ENCODE data around the gene MBNL1. TPM values are rescaled to one million over a fixed set of nuclear protein-coding genes. Genes with fewer than 3 reads are reported as not detected.
A peak's percentile ranks its signal among the peaks of the same experiment; 100 is the strongest.

MBNL1 gene
- total RNA-seq, 2 donors from 2014 or later, result 322 to 452 TPM

GRCh38 chr3:152259468-152259867 lies 9.3 kb upstream of the MBNL1 start:
- no peaks in the 10 kb centered on the region for H3K9me3 Mint-ChIP-seq
- ATAC-seq (replicated peaks), result no peak
- peaks cover 50% of the 10 kb centered on the region for H3K4me1 Mint-ChIP-seq
- no peaks in the 10 kb centered on the region for H3K27me3 Mint-ChIP-seq
- peak overlapping the region; percentile 99 for H3K27ac Mint-ChIP-seq
- peaks cover 21% of the 10 kb centered on the region for H3K36me3 Mint-ChIP-seq (ENCODE audit: low read depth)
- peak overlapping the region; percentile 75 for H3K4me3 Mint-ChIP-seq

GRCh38 chr3:152260026-152260425 lies 8.7 kb upstream of the MBNL1 start:
- peaks cover 50% of the 10 kb centered on the region for H3K4me1 Mint-ChIP-seq
- H3K27ac Mint-ChIP-seq, result peak overlapping the region; percentile 99
- H3K9me3 Mint-ChIP-seq, result no peaks in the 10 kb centered on the region
- H3K36me3 Mint-ChIP-seq (ENCODE audit: low read depth), result peaks cover 21% of the 10 kb centered on the region
- no peak for ATAC-seq (replicated peaks)
- H3K27me3 Mint-ChIP-seq, result no peaks in the 10 kb centered on the region
- H3K4me3 Mint-ChIP-seq, result peak overlapping the region; percentile 75

- ATAC-seq (replicated peaks), result no peak
- Mint-ChIP-seq H3K27me3 (no peaks in the 10 kb centered on the region), H3K4me3 (peak overlapping the region; percentile 75), H3K36me3 (ENCODE audit: low read depth) (peaks cover 21% of the 10 kb centered on the region), H3K27ac (peak overlapping the region; percentile 99), H3K9me3 (no peaks in the 10 kb centered on the region), H3K4me1 (peaks cover 46% of the 10 kb centered on the region)
These were observed 8.2 kb upstream of the MBNL1 start for GRCh38 chr3:152260529-152260928.

GRCh38 chr3:152261329-152261728 lies 7.4 kb upstream of the MBNL1 start:
- no peaks in the 10 kb centered on the region for H3K9me3 Mint-ChIP-seq
- H3K27me3 Mint-ChIP-seq, result no peaks in the 10 kb centered on the region
- H3K27ac Mint-ChIP-seq, result peak overlapping the region; percentile 99
- ATAC-seq (replicated peaks), result no peak
- peaks cover 44% of the 10 kb centered on the region for H3K4me1 Mint-ChIP-seq
- H3K36me3 Mint-ChIP-seq (ENCODE audit: low read depth), result peaks cover 21% of the 10 kb centered on the region
- H3K4me3 Mint-ChIP-seq, result peak overlapping the region; percentile 75

- peak; percentile 12 for ATAC-seq (replicated peaks)
- Mint-ChIP-seq H3K36me3 (ENCODE audit: low read depth) (peaks cover 7% of the 10 kb centered on the region), H3K4me3 (peak overlapping the region; percentile 87)
These were observed 5.0 kb upstream of the MBNL1 start for GRCh38 chr3:152263711-152264110.

GRCh38 chr3:152264378-152264777 lies 4.4 kb upstream of the MBNL1 start:
- ATAC-seq (replicated peaks), result no peak
- H3K36me3 Mint-ChIP-seq (ENCODE audit: low read depth), result peaks cover 14% of the 10 kb centered on the region
- H3K9me3 Mint-ChIP-seq, result no peaks in the 10 kb centered on the region
- H3K27me3 Mint-ChIP-seq, result no peaks in the 10 kb centered on the region
- peaks cover 44% of the 10 kb centered on the region for H3K4me1 Mint-ChIP-seq
- peak overlapping the region; percentile 87 for H3K4me3 Mint-ChIP-seq
- H3K27ac Mint-ChIP-seq, result peak overlapping the region; percentile 83

More at GRCh38 chr3:152263711-152264110, 5.0 kb upstream of the MBNL1 start:
- H3K27ac Mint-ChIP-seq, result peak overlapping the region; percentile 83
- H3K9me3 Mint-ChIP-seq, result no peaks in the 10 kb centered on the region
- H3K27me3 Mint-ChIP-seq, result no peaks in the 10 kb centered on the region
- H3K4me1 Mint-ChIP-seq, result peaks cover 49% of the 10 kb centered on the region

GRCh38 chr3:152266221-152266995 lies 2.3 kb upstream of the MBNL1 start:
- no peak for ATAC-seq (replicated peaks)
- Mint-ChIP-seq H3K4me3 (peak overlapping the region; percentile 87), H3K36me3 (ENCODE audit: low read depth) (peaks cover 34% of the 10 kb centered on the region), H3K9me3 (no peaks in the 10 kb centered on the region), H3K27ac (peak overlapping the region; percentile 88), H3K27me3 (no peaks in the 10 kb centered on the region), H3K4me1 (peaks cover 39% of the 10 kb centered on the region)

- H3K27me3 Mint-ChIP-seq, result no peaks in the 10 kb centered on the region
- H3K36me3 Mint-ChIP-seq (ENCODE audit: low read depth), result peaks cover 45% of the 10 kb centered on the region
- ATAC-seq (replicated peaks), result no peak
- H3K27ac Mint-ChIP-seq, result peak overlapping the region; percentile 88
- H3K9me3 Mint-ChIP-seq, result no peaks in the 10 kb centered on the region
- peak overlapping the region; percentile 87 for H3K4me3 Mint-ChIP-seq
- H3K4me1 Mint-ChIP-seq, result peaks cover 38% of the 10 kb centered on the region
These were observed 736 bp upstream of the MBNL1 start for GRCh38 chr3:152267831-152268554.

- Mint-ChIP-seq H3K27ac (peak overlapping the region; percentile 88), H3K4me3 (peak overlapping the region; percentile 87), H3K36me3 (ENCODE audit: low read depth) (peaks cover 57% of the 10 kb centered on the region), H3K4me1 (peaks cover 33% of the 10 kb centered on the region), H3K9me3 (no peaks in the 10 kb centered on the region), H3K27me3 (no peaks in the 10 kb centered on the region)
- ATAC-seq (replicated peaks), result peak; percentile 56
These were observed 514 bp downstream of the MBNL1 start for GRCh38 chr3:152269056-152269830.

- ATAC-seq (replicated peaks), result peak; percentile 32
- Mint-ChIP-seq H3K4me3 (peak overlapping the region; percentile 87), H3K27ac (peak overlapping the region; percentile 88), H3K27me3 (no peaks in the 10 kb centered on the region), H3K9me3 (no peaks in the 10 kb centered on the region), H3K36me3 (ENCODE audit: low read depth) (peaks cover 59% of the 10 kb centered on the region), H3K4me1 (peaks cover 31% of the 10 kb centered on the region)
These were observed 1.4 kb downstream of the MBNL1 start for GRCh38 chr3:152269831-152270734.

- Mint-ChIP-seq H3K36me3 (ENCODE audit: low read depth) (peaks cover 59% of the 10 kb centered on the region), H3K27me3 (no peaks in the 10 kb centered on the region), H3K4me1 (peaks cover 31% of the 10 kb centered on the region), H3K4me3 (peak overlapping the region; percentile 87), H3K27ac (peak overlapping the region; percentile 88), H3K9me3 (no peaks in the 10 kb centered on the region)
- no peak for ATAC-seq (replicated peaks)
These were observed 2.2 kb downstream of the MBNL1 start for GRCh38 chr3:152270937-152271336.

GRCh38 chr3:152271501-152272236 lies 2.9 kb downstream of the MBNL1 start:
- Mint-ChIP-seq H3K36me3 (ENCODE audit: low read depth) (peaks cover 59% of the 10 kb centered on the region), H3K27me3 (no peaks in the 10 kb centered on the region), H3K4me1 (peaks cover 30% of the 10 kb centered on the region), H3K9me3 (no peaks in the 10 kb centered on the region), H3K4me3 (peak overlapping the region; percentile 87), H3K27ac (peak overlapping the region; percentile 88)
- ATAC-seq (replicated peaks), result no peak

GRCh38 chr3:152272771-152273242 lies 4.1 kb downstream of the MBNL1 start:
- ATAC-seq (replicated peaks), result peak; percentile 37

More at GRCh38 chr3:152272771-152273242, 4.1 kb downstream of the MBNL1 start:
- Mint-ChIP-seq H3K4me1 (peaks cover 27% of the 10 kb centered on the region), H3K27ac (peak overlapping the region; percentile 88), H3K36me3 (ENCODE audit: low read depth) (peaks cover 59% of the 10 kb centered on the region), H3K9me3 (no peaks in the 10 kb centered on the region), H3K4me3 (peak overlapping the region; percentile 87), H3K27me3 (no peaks in the 10 kb centered on the region)

Measured in activated T-helper 17 cell treated with anti-CD3 and anti-CD28 coated beads, Interleukin-2, amount 50 U/mL, for 72 hours (primary cell).